Subcutaneous abdominal adipose tissue (tissue), 5 donors: Measurements from ENCODE around the gene CLEC11A.
"Not testable (repeated sequence)": the region's sequence is repeated elsewhere in the genome, so short reads cannot be mapped to it uniquely, and the experiment has no call there.

ENCODE experiments used
- H3K27ac ChIP-seq: one replicate; pipeline ENCODE4 v1.7.0; 2013; ENCODE audit warnings: low read depth, mild to moderate bottlenecking, inconsistent platforms, low read length, moderate library complexity
- H3K27me3 ChIP-seq, 5 donors: one replicate each; pipeline ENCODE4 v1.7.0; 2013; ENCODE audit warnings: low read length in 5 of 5, inconsistent platforms in 1 of 5; ENCODE audit not compliant: control insufficient read depth in 5 of 5, insufficient read depth in 4 of 5
- H3K36me3 ChIP-seq, 5 donors: one replicate each; pipeline ENCODE4 v1.7.0; 2013; ENCODE audit warnings: low read length in 5 of 5; ENCODE audit not compliant: control insufficient read depth in 5 of 5, insufficient read depth in 5 of 5
- H3K4me1 ChIP-seq, 5 donors: one replicate each; pipeline ENCODE4 v1.7.0; 2013; ENCODE audit warnings: low read length in 5 of 5, mild to moderate bottlenecking in 3 of 5, moderate library complexity in 1 of 5; ENCODE audit not compliant: control insufficient read depth in 5 of 5, insufficient read depth in 5 of 5
- H3K4me3 ChIP-seq, 5 donors: one replicate each; pipeline ENCODE4 v1.7.0; 2013; ENCODE audit warnings: low read length in 5 of 5, low read depth in 1 of 5
- H3K9ac ChIP-seq, 5 donors: one replicate each; pipeline ENCODE4 v1.7.0; 2013; ENCODE audit warnings: low read length in 5 of 5, mild to moderate bottlenecking in 4 of 5, moderate library complexity in 3 of 5
- H3K9me3 ChIP-seq, 5 donors: one replicate each; pipeline ENCODE4 v1.7.0; 2013; ENCODE audit warnings: low read length in 5 of 5; ENCODE audit not compliant: control insufficient read depth in 5 of 5
- donor health status: healthy.
- donor health status: healthy.
- donor health status: healthy.
- donor health status: healthy.
- donor health status: healthy.

Gene CLEC11A

GRCh38 chr19:50770164-50770563, 47.0 kb downstream of the CLEC11A start, which contains the start of gene GPR32:
Gene GPR32 (plus strand): TSS chr19:50770464. CDS start chr19:50770601, 137 bp downstream.
- not testable (repeated sequence) for H3K4me3 ChIP-seq, H3K27ac ChIP-seq, H3K36me3 ChIP-seq, H3K9me3 ChIP-seq, H3K4me1 ChIP-seq, H3K9ac ChIP-seq
- H3K27me3 ChIP-seq: peaks cover 0 to 13% (median 9%) of the 10 kb centered on the region in 5 donors

DNA sequence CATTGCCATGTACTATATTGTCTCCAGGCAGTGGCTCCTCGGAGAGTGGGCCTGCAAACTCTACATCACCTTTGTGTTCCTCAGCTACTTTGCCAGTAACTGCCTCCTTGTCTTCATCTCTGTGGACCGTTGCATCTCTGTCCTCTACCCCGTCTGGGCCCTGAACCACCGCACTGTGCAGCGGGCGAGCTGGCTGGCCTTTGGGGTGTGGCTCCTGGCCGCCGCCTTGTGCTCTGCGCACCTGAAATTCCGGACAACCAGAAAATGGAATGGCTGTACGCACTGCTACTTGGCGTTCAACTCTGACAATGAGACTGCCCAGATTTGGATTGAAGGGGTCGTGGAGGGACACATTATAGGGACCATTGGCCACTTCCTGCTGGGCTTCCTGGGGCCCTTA, 47.7 kb downstream of the CLEC11A start:
- H3K27ac ChIP-seq: no peak overlapping the region
- H3K36me3 ChIP-seq: no peaks in the 10 kb centered on the region
- H3K4me3 ChIP-seq: no peak overlapping the region
- H3K9ac ChIP-seq: no peak overlapping the region
- peaks cover 0 to 13% (median 9%) of the 10 kb centered on the region in 5 donors for H3K27me3 ChIP-seq
- no peaks in the 10 kb centered on the region for H3K4me1 ChIP-seq
- H3K9me3 ChIP-seq: peaks cover 0 to 3% (median 0%) of the 10 kb centered on the region in 5 donors

DNA sequence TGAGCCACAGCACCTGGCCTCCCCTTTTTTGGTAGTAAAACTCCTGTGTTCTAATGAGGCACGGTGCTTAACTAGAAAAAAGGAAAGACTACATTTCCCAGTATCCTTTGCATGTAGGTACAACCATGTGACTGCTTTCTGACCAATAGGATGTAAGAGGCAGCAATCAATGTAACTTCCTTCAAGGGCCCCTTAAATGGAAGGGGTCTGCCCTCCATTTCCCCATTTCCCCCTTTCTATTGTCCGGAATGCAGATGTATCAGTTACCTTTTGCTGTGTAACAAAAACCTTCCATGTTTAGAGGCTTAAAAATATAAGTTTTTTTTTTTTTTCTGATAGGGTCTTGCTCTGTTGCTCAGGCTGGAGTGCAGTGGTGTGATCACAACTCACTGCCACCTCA, 49.3 kb downstream of the CLEC11A start:
- peaks cover under 1 to 13% (median 10%) of the 10 kb centered on the region in 5 donors for H3K27me3 ChIP-seq

GRCh38 chr19:50772912-50773311, 49.7 kb downstream of the CLEC11A start:
- H3K4me1 ChIP-seq, H3K9me3 ChIP-seq: not testable (repeated sequence)
- peaks cover 5 to 17% (median 15%) of the 10 kb centered on the region in 5 donors for H3K27me3 ChIP-seq

More for the DNA sequence above, 49.3 kb downstream of the CLEC11A start:
- Histone ChIP-seq H3K36me3 (no peaks in the 10 kb centered on the region), H3K4me1 (no peaks in the 10 kb centered on the region), H3K9me3 (peaks cover 0 to 3% (median 2%) of the 10 kb centered on the region in 5 donors), H3K4me3 (no peak overlapping the region), H3K9ac (no peak overlapping the region), H3K27ac (no peak overlapping the region)

GRCh38 chr19:50773454-50773853, 50.3 kb downstream of the CLEC11A start:
- H3K27me3 ChIP-seq: peaks cover 5 to 22% (median 20%) of the 10 kb centered on the region in 5 donors

More at GRCh38 chr19:50772912-50773311, 49.7 kb downstream of the CLEC11A start:
- H3K27ac ChIP-seq, H3K36me3 ChIP-seq, H3K9ac ChIP-seq, H3K4me3 ChIP-seq: not testable (repeated sequence)

More at GRCh38 chr19:50773454-50773853, 50.3 kb downstream of the CLEC11A start:
- not testable (repeated sequence) for H3K36me3 ChIP-seq, H3K9me3 ChIP-seq, H3K9ac ChIP-seq, H3K4me1 ChIP-seq, H3K27ac ChIP-seq, H3K4me3 ChIP-seq
